Neuron (in vitro differentiated cells): Measurements from ENCODE around the gene FOXP1.

Experiments
- H2AFZ ChIP-seq: one replicate; pipeline ENCODE4 v1.6.1; 2013; ENCODE audit warnings: low read depth, mild to moderate bottlenecking, inconsistent platforms, low read length, moderate library complexity
- H3K27me3 ChIP-seq: one replicate; pipeline ENCODE4 v1.6.1; 2013; ENCODE audit warnings: low read length; ENCODE audit not compliant: insufficient read depth
- H3K36me3 ChIP-seq: one replicate; pipeline ENCODE4 v1.6.1; 2013; ENCODE audit warnings: low read length; ENCODE audit not compliant: insufficient read depth
- H3K4me1 ChIP-seq: one replicate; pipeline ENCODE4 v1.6.1; 2013; ENCODE audit warnings: low read length; ENCODE audit not compliant: insufficient read depth
- H3K4me3 ChIP-seq: 2 replicates; pipeline ENCODE4 v1.5.1; 2013; ENCODE audit warnings: mild to moderate bottlenecking, low read length, moderate library complexity
- H3K9me3 ChIP-seq: one replicate; pipeline ENCODE4 v1.6.1; 2013; ENCODE audit warnings: low read length

Gene FOXP1

DNA sequence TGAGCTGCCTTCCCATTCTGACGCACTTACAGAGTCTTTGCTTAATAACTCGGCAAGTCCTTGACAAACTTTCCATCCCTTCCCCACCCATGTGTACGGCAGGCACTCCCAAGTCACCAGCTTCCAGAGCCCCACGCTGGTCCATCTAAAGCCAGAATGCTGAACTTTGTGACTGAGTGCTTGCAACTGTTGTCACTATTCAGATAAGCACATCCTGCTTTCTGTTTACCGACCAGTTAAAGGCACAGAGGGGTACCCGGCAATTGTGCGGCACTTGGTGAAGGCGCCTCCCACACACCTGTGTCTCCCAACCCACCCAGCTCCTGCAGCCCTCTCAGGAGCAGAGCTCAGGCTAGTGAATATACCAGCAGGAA lies 430.6 kb downstream of the FOXP1 start:
- Histone ChIP-seq H3K9me3 (no peaks in the 10 kb centered on the region), H3K27me3 (no peaks in the 10 kb centered on the region), H2AFZ (no peak overlapping the region), H3K4me3 (no peak overlapping the region), H3K36me3 (no peaks in the 10 kb centered on the region), H3K4me1 (no peaks in the 10 kb centered on the region)

DNA sequence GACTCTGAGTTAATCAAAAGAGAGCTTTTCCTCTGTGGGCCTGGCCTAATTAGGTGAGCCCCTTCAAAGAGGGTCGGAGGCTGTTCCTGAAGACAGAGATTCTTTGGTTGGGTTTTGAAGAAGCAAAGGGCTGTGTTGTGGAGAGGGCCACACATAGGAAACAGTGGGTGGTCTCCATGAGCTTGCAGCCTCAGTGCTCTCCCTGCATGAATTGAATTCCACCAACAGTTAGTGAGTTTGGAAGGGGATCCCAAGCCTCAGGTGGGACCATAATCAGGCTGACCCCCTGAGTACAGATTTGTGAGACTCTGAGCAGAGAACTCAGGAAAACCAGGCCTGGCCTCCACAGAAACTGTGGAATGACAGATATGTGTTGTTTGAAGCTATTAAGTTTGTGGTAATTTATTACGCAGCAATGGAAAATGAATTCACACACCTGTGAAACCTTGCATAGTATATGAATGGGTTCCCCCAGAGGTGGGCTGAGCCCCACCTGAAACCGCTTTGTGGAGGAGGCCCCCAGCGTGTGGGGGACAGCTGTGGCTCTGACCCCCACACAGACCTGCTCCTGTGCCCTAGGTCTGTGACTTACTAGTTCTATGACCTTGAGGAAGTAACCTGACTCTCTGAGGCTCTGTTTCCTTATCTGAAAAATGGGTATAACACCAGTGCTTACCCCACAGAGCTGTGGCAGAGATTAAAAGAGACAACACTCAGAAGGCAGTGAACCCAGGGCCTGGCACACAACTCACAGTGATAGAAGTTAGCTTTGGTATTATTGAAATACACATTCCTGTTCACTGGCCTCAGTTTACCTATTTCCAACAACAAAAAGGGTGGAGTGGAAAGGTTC lies 431.3 kb downstream of the FOXP1 start:
- Histone ChIP-seq H3K27me3 (no peaks in the 10 kb centered on the region), H3K9me3 (no peaks in the 10 kb centered on the region), H3K4me1 (no peaks in the 10 kb centered on the region), H2AFZ (no peak overlapping the region), H3K36me3 (no peaks in the 10 kb centered on the region), H3K4me3 (no peak overlapping the region)

DNA sequence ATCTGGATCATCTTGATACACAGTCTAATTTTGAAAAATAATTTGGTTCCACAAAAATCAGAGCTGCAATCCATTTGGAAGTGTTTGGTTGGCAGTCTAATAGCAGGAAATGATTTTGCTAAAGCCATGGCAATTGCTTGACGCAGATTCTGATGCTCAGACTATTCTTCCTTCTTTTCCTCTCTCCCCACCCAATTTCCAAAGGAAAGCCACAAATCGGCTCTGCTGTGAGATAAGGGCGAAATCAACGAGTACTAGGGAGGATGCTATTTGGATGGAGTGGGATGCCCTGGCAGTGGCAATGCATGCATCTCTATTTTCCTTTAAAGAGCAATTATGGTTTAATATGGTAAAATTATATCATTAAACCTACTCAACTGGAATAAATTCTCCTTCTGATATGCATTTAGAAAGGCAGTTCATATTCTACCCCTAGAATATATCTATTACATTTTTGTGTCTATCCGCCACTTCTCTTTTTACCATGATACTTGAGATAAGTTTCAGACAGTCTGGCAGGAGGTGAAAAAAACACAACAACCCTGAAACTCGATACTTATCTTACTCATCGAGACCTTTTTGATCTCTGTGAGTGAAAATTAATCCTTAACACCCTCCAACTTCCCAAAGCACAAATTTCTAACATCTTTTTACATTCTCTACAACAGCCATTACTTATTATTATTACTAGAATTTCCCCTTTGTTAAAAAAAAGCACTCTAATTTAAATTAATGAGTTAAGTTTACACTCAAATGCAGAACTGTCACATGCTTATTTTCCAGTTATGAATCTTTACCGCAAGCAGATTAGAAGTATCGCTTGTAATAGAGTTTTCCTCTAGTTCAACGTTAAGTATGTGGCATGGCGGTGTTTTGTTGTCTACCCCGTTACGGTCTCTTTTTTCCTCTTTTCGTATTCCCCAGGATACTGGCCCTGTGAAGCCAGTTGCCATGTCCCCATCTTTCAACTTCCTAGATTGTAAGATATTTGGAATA lies 433.3 kb downstream of the FOXP1 start:
- H3K36me3 ChIP-seq: no peaks in the 10 kb centered on the region
- H3K27me3 ChIP-seq: no peaks in the 10 kb centered on the region
- no peak overlapping the region for H2AFZ ChIP-seq
- no peak overlapping the region for H3K4me3 ChIP-seq
- no peaks in the 10 kb centered on the region for H3K9me3 ChIP-seq
- no peaks in the 10 kb centered on the region for H3K4me1 ChIP-seq

DNA sequence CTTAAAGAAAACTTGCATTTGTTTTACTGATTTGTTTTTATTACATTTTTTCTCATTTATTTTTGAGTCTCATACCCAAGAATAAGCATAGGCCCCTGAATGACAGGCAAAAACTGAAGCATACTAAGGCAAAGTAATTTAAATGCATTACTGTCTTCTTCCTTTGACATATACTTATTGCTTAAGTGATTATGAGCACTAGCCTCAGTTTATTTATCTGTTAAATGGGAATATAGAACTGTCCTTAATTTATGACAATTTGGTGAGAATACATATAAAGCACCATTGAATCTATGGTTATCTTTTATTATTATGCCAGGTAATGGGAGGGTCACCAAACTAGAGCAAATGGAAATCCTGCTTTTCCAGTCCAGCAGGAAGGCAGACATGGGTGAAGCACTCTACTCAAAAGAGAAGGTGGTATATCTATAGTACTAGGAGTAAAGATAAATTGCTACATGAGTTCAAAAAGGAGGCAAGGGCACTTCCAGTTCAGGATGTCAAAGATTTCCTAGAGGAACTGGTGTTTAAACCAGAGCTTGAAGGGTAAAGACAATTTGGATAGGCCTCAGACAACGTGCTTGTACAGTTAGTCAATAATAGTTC lies 435.0 kb downstream of the FOXP1 start:
- no peaks in the 10 kb centered on the region for H3K36me3 ChIP-seq
- no peak overlapping the region for H3K4me3 ChIP-seq
- H3K4me1 ChIP-seq: no peaks in the 10 kb centered on the region
- no peaks in the 10 kb centered on the region for H3K9me3 ChIP-seq
- no peaks in the 10 kb centered on the region for H3K27me3 ChIP-seq
- no peak overlapping the region for H2AFZ ChIP-seq

- H3K4me3 ChIP-seq: no peak overlapping the region
- H3K36me3 ChIP-seq: no peaks in the 10 kb centered on the region
- no peaks in the 10 kb centered on the region for H3K9me3 ChIP-seq
Measured at GRCh38 chr3:71146673-71147072, 436.9 kb downstream of the FOXP1 start.

DNA sequence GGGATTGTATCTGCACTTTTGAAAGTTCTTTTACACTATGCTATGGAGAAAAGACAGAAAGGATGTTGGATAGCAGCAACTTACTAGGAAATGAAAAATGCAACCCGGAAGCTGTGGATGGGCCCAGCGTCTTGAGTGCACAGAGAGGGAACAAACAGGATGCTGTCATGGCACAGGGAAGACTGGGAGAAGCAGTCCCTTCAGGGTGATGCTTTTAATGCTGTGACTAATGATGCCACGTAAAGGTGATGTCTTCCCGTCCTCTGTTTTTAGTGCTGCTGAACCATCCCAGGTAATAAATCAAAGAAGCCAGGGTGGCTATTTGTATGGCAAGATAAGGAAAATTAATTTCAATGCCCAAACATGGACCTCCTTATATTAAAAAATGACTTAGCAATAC lies 437.6 kb downstream of the FOXP1 start:
- Histone ChIP-seq H3K4me1 (no peaks in the 10 kb centered on the region), H3K9me3 (no peaks in the 10 kb centered on the region), H2AFZ (no peak overlapping the region), H3K27me3 (no peaks in the 10 kb centered on the region), H3K36me3 (no peaks in the 10 kb centered on the region), H3K4me3 (no peak overlapping the region)

More at GRCh38 chr3:71146673-71147072, 436.9 kb downstream of the FOXP1 start:
- H2AFZ ChIP-seq: no peak overlapping the region
- no peaks in the 10 kb centered on the region for H3K27me3 ChIP-seq
- no peaks in the 10 kb centered on the region for H3K4me1 ChIP-seq

DNA sequence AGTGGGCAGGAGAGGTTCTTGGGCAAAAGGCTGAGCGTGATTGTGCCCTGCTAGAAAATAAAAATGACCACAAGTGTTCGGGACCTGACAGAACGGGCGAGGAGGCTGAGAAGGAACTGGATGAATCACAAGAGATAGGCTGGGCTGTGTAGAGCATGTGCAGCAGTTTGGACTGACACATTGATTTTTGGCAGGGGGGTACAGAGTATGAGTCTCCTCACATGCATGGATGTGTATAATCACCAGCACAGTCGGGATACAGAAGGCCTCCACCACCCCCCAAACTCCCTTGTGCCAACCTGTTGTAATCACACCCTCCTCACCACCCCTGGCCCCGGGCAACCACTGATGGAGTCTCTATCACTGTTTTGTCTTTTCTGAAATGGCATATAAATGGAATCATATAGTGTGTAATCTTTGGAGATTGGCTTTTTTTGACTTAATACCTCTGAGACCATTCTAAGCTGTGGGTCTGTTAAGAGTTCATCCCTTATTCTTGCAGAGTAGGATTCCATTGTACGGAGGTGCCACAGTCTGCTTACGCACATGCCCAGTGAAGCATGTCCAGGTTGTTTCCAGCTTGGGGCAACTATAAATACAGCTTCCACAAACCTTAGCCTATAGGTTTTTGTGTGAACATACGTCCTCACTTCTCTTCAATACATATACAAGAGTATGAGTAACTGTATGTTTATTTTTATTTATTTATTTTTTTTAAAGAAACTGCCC lies 438.8 kb downstream of the FOXP1 start:
- no peak overlapping the region for H2AFZ ChIP-seq
- no peak overlapping the region for H3K4me3 ChIP-seq
- H3K9me3 ChIP-seq: no peaks in the 10 kb centered on the region
- no peaks in the 10 kb centered on the region for H3K27me3 ChIP-seq
- no peaks in the 10 kb centered on the region for H3K36me3 ChIP-seq
- no peaks in the 10 kb centered on the region for H3K4me1 ChIP-seq

- Histone ChIP-seq H2AFZ (no peak overlapping the region), H3K27me3 (no peaks in the 10 kb centered on the region), H3K4me1 (no peaks in the 10 kb centered on the region), H3K36me3 (no peaks in the 10 kb centered on the region), H3K9me3 (no peaks in the 10 kb centered on the region), H3K4me3 (no peak overlapping the region)
Measured at GRCh38 chr3:71143493-71143892, 440.0 kb downstream of the FOXP1 start.

- Histone ChIP-seq H3K4me1 (no peaks in the 10 kb centered on the region), H3K27me3 (no peaks in the 10 kb centered on the region), H2AFZ (no peak overlapping the region), H3K36me3 (no peaks in the 10 kb centered on the region), H3K4me3 (no peak overlapping the region), H3K9me3 (no peaks in the 10 kb centered on the region)
Measured at GRCh38 chr3:71142441-71143161, 440.9 kb downstream of the FOXP1 start.

DNA sequence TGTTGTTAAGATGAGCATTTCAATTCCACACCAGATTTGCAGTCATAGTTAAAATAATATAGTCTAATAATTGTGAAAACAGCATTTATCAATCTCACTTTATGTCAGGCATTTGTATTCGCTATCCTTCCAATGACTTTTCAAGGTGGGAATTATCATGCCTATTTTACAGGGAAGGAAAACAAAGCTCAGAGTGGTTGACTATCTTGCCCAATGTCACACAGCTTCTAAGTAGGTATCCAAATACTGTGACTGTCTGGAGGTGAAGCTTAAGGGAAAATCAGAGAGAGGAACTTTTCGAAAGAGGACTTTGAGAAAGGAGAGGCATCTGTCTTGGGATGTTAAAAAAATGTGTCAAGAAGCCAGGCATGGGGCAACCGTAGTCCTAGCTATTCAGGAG lies 443.1 kb downstream of the FOXP1 start:
- no peaks in the 10 kb centered on the region for H3K9me3 ChIP-seq
- H2AFZ ChIP-seq: no peak overlapping the region
- H3K4me3 ChIP-seq: no peak overlapping the region
- no peaks in the 10 kb centered on the region for H3K36me3 ChIP-seq
- peaks cover 6% of the 10 kb centered on the region for H3K4me1 ChIP-seq
- no peaks in the 10 kb centered on the region for H3K27me3 ChIP-seq

DNA sequence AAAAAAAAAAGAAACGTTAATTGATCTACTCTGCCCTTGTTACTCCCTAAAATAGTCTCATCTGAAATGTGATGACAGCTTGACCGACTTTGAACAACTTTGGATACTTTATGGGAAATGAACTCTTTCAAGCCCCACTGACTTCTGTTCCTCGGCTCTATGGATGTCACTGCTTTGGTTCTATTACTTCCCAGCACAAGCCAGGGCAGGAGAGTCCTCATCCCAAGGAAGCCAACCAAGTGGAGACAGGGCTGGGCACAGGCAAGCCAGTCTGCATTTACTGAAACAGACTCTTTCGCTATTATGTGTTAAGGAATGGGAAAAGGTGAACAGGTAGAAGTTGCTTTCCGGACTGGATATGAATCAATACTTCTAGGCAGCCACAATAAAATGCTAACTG lies 444.0 kb downstream of the FOXP1 start:
- Histone ChIP-seq H3K9me3 (no peaks in the 10 kb centered on the region), H3K36me3 (no peaks in the 10 kb centered on the region), H2AFZ (no peak overlapping the region), H3K4me1 (peaks cover 9% of the 10 kb centered on the region), H3K4me3 (no peak overlapping the region), H3K27me3 (no peaks in the 10 kb centered on the region)

GRCh38 chr3:71138410-71138809 lies 445.1 kb downstream of the FOXP1 start:
- Histone ChIP-seq H3K4me1 (peaks cover 15% of the 10 kb centered on the region), H3K27me3 (no peaks in the 10 kb centered on the region), H3K9me3 (no peaks in the 10 kb centered on the region), H3K36me3 (no peaks in the 10 kb centered on the region), H3K4me3 (no peak overlapping the region), H2AFZ (no peak overlapping the region)
